ENCODE data around the gene KNL1.
"Not testable (repeated sequence)": the region's sequence is repeated elsewhere in the genome, so short reads cannot be mapped to it uniquely, and the experiment has no call there.

Gene KNL1

GRCh38 chr15:40581796-40582195, 12.3 kb upstream of the KNL1 start:
- not testable (repeated sequence) for DNase-seq (ENCODE audit: low spot score)

GRCh38 chr15:40582726-40583246, 11.3 kb upstream of the KNL1 start:
- peak; percentile 28 for DNase-seq (ENCODE audit: low spot score)

- no peak for DNase-seq (ENCODE audit: low spot score)
Observed at GRCh38 chr15:40584191-40584590, 9.9 kb upstream of the KNL1 start.

GRCh38 chr15:40590667-40591050, 3.4 kb upstream of the KNL1 start:
- no peak for DNase-seq (ENCODE audit: low spot score)

- no peak for DNase-seq (ENCODE audit: low spot score)
Observed at GRCh38 chr15:40591389-40591788, 2.7 kb upstream of the KNL1 start.

GRCh38 chr15:40593165-40593564, 884 bp upstream of the KNL1 start:
- DNase-seq (ENCODE audit: low spot score), result peak; percentile 37

- DNase-seq (ENCODE audit: low spot score), result no peak
Observed at GRCh38 chr15:40594429-40594836, 384 bp downstream of the KNL1 start.

GRCh38 chr15:40595219-40595618, 1.2 kb downstream of the KNL1 start:
- no peak for DNase-seq (ENCODE audit: low spot score)

GRCh38 chr15:40595773-40596172, 1.7 kb downstream of the KNL1 start:
- no peak for DNase-seq (ENCODE audit: low spot score)

- no peak for DNase-seq (ENCODE audit: low spot score)
Observed at GRCh38 chr15:40597024-40597423, 3.0 kb downstream of the KNL1 start.

GRCh38 chr15:40598126-40598525, 4.1 kb downstream of the KNL1 start:
- DNase-seq (ENCODE audit: low spot score), result no peak

GRCh38 chr15:40598672-40599071, 4.6 kb downstream of the KNL1 start:
- no peak for DNase-seq (ENCODE audit: low spot score)

- no peak for DNase-seq (ENCODE audit: low spot score)
Observed at GRCh38 chr15:40600956-40601355, 6.9 kb downstream of the KNL1 start.

- DNase-seq (ENCODE audit: low spot score), result no peak
Observed at GRCh38 chr15:40603935-40604334, 9.9 kb downstream of the KNL1 start.

- no peak for DNase-seq (ENCODE audit: low spot score)
Observed at GRCh38 chr15:40613080-40613479, 19.0 kb downstream of the KNL1 start.

- DNase-seq (ENCODE audit: low spot score), result no peak
Observed at GRCh38 chr15:40618023-40618422, 24.0 kb downstream of the KNL1 start.

GRCh38 chr15:40618906-40619305, 24.9 kb downstream of the KNL1 start:
- no peak for DNase-seq (ENCODE audit: low spot score)

GRCh38 chr15:40623361-40623760, 29.3 kb downstream of the KNL1 start:
- no peak for DNase-seq (ENCODE audit: low spot score)

- no peak for DNase-seq (ENCODE audit: low spot score)
Observed at GRCh38 chr15:40630313-40630712, 36.3 kb downstream of the KNL1 start.

GRCh38 chr15:40633178-40633577, 39.1 kb downstream of the KNL1 start:
- DNase-seq (ENCODE audit: low spot score), result no peak

GRCh38 chr15:40637221-40637745, 43.2 kb downstream of the KNL1 start:
- DNase-seq (ENCODE audit: low spot score), result no peak

- DNase-seq (ENCODE audit: low spot score), result no peak
Observed at GRCh38 chr15:40639677-40640076, 45.6 kb downstream of the KNL1 start.

- no peak for DNase-seq (ENCODE audit: low spot score)
Observed at GRCh38 chr15:40647523-40647922, 53.5 kb downstream of the KNL1 start.

- DNase-seq (ENCODE audit: low spot score), result no peak
Observed at GRCh38 chr15:40650479-40650878, 56.4 kb downstream of the KNL1 start.

- no peak for DNase-seq (ENCODE audit: low spot score)
Observed at GRCh38 chr15:40660686-40661085, 66.6 kb downstream of the KNL1 start.
